Suprapubic skin (tissue), 4 donors: ENCODE results near the gene PPM1N. TPM values are rescaled to one million over a fixed set of nuclear protein-coding genes. Genes with fewer than 3 reads are reported as not detected.

ENCODE experiments used
- DNase-seq, 2 donors: peaks; one replicate each; pipeline ENCODE4 v3.0.0-alpha.2; 2019; ENCODE audit warnings: low spot score in 2 of 2
- H3K27ac ChIP-seq: fragments of 200-600 bp; sonication (generic); one replicate; pipeline ENCODE4 v1.5.1; 2019
- H3K27me3 ChIP-seq: fragments of 200-600 bp; sonication (generic); one replicate; pipeline ENCODE4 v1.5.1; 2019
- H3K36me3 ChIP-seq: fragments of 200-600 bp; sonication (generic); one replicate; pipeline ENCODE4 v1.5.1; 2019
- H3K4me1 ChIP-seq: fragments of 200-600 bp; sonication (generic); one replicate; pipeline ENCODE4 v1.5.1; 2019
- H3K4me3 ChIP-seq: fragments of 200-600 bp; sonication (generic); one replicate; pipeline ENCODE4 v1.5.1; 2019; ENCODE audit warnings: mild to moderate bottlenecking
- H3K9me3 ChIP-seq: fragments of 200-600 bp; sonication (generic); one replicate; pipeline ENCODE4 v1.5.1; 2019
- CTCF ChIP-seq, 2 donors: fragments of 200-600 bp in 1 of 2; fragments of 450-650 bp in 1 of 2; sonication (generic) in 1 of 2; IDR thresholded peaks; one replicate each; pipeline ENCODE4 v1.5.1; 2016 to 2019; ENCODE audit warnings: antibody characterized with exemption in 2 of 2, mild to moderate bottlenecking in 1 of 2, moderate library complexity in 1 of 2
- EP300 ChIP-seq: sonication (generic); formaldehyde crosslinking; IDR thresholded peaks from one replicate; pipeline ENCODE4 v1.6.1; 2017; ENCODE audit warnings: antibody characterized with exemption
- POLR2A ChIP-seq, 2 donors: fragments of 450-650 bp; IDR thresholded peaks; one replicate each; pipeline ENCODE4 v1.6.1; 2017; ENCODE audit warnings: antibody characterized with exemption in 2 of 2, mild to moderate bottlenecking in 2 of 2, moderate library complexity in 2 of 2
- POLR2AphosphoS5 ChIP-seq, 3 donors: sonication (generic); formaldehyde crosslinking; IDR thresholded peaks; one replicate each; pipeline ENCODE4 v1.6.1; 2017; ENCODE audit warnings: antibody characterized with exemption in 3 of 3
- WGBS: methylation state at CpG from one replicate; pipeline ENCODE4 v1.1.5; 2018; 5-methylcytosine and 5-hydroxymethylcytosine counted together
- total RNA-seq, 4 donors: library from RNA; depleted of rRNA; stranded (reverse); fragments of >200 nt; gene quantifications; one replicate each; pipeline ENCODE4 v1.1.0, GENCODE V29; 2016

Gene PPM1N
- total RNA-seq, 4 donors from 2014 or later: 2.9 to 6.3 (median 5.6) TPM

DNA sequence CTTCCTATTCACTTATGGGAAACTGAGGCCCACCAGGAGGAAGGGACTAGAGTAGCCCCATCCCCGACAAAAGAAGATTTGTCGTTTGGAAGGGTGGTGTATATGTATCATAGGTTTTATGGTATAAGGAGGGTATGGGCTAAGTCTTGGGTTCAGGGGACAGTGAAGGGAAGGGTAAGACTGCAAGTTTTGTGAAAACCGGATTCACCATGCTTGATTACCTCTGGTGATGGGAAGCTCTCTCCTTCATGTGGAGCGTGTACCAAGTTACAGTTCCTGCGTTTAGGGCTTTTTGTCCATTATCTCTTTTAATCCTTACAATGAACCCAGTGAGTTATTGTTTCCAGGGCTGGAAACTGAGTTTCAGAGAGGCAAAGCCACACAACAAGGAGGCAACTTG lies 12.8 kb downstream of the PPM1N start:
- DNase-seq: no peak
- Histone ChIP-seq H3K9me3 (no peaks in the 10 kb centered on the region), H3K36me3 (no peaks in the 10 kb centered on the region), H3K4me3 (no peak overlapping the region), H3K4me1 (peaks cover 67% of the 10 kb centered on the region), H3K27ac (no peak overlapping the region), H3K27me3 (no peaks in the 10 kb centered on the region)
- WGBS: 92% methylated on average over 5 of the region's 5 CpGs
- TF ChIP-seq POLR2AphosphoS5 (IDR thresholded peaks at IDR 0.05): no peak
- TF ChIP-seq CTCF (IDR thresholded peaks at IDR 0.05): no peak
- TF ChIP-seq EP300: no peak
- TF ChIP-seq POLR2A (IDR thresholded peaks at IDR 0.05): no peak

DNA sequence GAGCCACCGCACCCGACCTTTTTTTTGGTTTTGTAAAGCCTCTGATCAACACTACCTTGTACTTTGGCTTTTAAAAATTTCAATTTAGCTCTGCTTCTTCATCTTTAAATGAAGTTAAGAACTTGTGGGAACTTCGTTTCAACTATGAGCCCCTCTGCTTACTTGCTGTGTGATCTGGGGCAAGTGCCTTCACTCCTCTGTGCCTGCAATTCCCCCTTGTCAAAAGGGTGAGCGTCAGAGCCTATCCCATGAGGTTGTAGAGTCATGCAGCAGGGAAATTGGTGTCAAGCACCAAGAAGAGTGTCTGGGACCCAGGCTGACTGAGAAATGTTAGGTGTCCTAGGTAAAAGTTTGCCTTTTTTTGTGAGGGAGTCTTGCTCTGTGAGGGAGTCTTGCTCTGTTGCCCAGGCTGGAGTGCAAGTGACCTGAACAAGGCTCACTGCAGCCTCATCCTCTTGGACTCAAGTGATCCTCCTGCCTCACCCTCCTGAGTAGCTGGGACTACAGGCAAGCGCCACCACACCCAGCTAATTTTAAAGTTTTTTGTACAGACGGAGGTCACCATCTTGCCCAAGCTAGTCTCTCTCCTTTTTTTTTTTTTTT lies 14.7 kb downstream of the PPM1N start:
- H3K27me3 ChIP-seq: no peaks in the 10 kb centered on the region
- H3K4me1 ChIP-seq: peaks cover 59% of the 10 kb centered on the region
- H3K9me3 ChIP-seq: no peaks in the 10 kb centered on the region
- H3K4me3 ChIP-seq: no peak overlapping the region
- H3K27ac ChIP-seq: peak overlapping the region; percentile 17
- WGBS: 76% methylated on average over 6 of the region's 6 CpGs
- no peak for DNase-seq
- TF ChIP-seq POLR2A (IDR thresholded peaks at IDR 0.05) (no peak), POLR2AphosphoS5 (IDR thresholded peaks at IDR 0.05) (no peak)
- peaks cover 10% of the 10 kb centered on the region for H3K36me3 ChIP-seq

DNA sequence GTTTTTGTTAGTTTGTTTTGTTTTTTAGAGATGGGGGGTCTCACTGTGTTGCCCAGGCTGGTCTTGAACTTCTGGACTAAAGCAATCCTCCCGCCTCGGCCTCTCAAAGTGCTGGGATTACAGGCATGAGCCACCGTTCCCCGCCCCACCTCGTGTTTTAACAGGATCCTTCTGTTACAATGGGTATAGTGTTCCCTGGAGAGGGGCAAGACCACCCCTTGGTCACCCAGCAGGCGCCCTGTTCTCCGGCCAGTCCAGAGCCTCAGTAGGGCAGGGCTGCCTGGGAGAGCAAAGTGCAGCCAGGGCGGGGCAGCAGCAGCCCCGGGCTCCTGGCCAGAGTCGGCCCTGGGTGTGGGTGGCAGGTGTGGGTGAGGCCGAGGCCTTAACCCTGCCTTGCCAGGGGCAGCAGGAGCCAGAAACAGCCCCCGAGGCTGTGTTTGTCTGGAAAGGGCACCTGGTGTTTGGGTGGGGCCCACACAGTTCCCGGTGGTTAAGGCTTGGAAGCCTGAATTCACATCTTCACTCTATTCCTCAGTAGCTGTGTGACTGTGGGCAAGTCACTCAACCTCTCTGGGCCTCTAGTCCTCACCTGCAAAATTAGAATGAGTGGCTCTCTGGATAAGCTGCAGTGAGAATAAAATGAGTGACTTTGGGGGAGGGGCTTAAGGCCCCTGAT lies 16.3 kb downstream of the PPM1N start:
- Histone ChIP-seq H3K4me1 (peaks cover 44% of the 10 kb centered on the region), H3K27me3 (no peaks in the 10 kb centered on the region), H3K4me3 (no peak overlapping the region), H3K9me3 (no peaks in the 10 kb centered on the region), H3K36me3 (peaks cover 22% of the 10 kb centered on the region), H3K27ac (peak overlapping the region; percentile 63)
- no peak for DNase-seq
- 52% methylated on average over 5 of the region's 13 CpGs for WGBS
- TF ChIP-seq CTCF (IDR thresholded peaks at IDR 0.05) (no peak), EP300 (no peak), POLR2A (IDR thresholded peaks at IDR 0.05) (no peak), POLR2AphosphoS5 (IDR thresholded peaks at IDR 0.05) (no peak)

- Histone ChIP-seq H3K4me1 (peaks cover 37% of the 10 kb centered on the region), H3K27ac (peak overlapping the region; percentile 63), H3K4me3 (no peak overlapping the region), H3K9me3 (no peaks in the 10 kb centered on the region), H3K27me3 (no peaks in the 10 kb centered on the region), H3K36me3 (peaks cover 25% of the 10 kb centered on the region)
- 69% methylated on average over 9 of the region's 10 CpGs for WGBS
- DNase-seq: no peak
- TF ChIP-seq POLR2A (IDR thresholded peaks at IDR 0.05): no peak
- TF ChIP-seq CTCF (IDR thresholded peaks at IDR 0.05): no peak
- TF ChIP-seq EP300: no peak
Measured at GRCh38 chr19:45515081-45515624, 16.9 kb downstream of the PPM1N start.

GRCh38 chr19:45515807-45516401 lies 17.7 kb downstream of the PPM1N start:
- DNase-seq: no peak
- Histone ChIP-seq H3K4me3 (no peak overlapping the region), H3K36me3 (peaks cover 32% of the 10 kb centered on the region), H3K27me3 (no peaks in the 10 kb centered on the region), H3K27ac (no peak overlapping the region), H3K4me1 (peaks cover 39% of the 10 kb centered on the region), H3K9me3 (no peaks in the 10 kb centered on the region)
- 74% methylated on average over 6 of the region's 9 CpGs for WGBS
- no peak for TF ChIP-seq CTCF (IDR thresholded peaks at IDR 0.05)
- no peak for TF ChIP-seq POLR2A (IDR thresholded peaks at IDR 0.05)
- TF ChIP-seq EP300: no peak
- no peak for TF ChIP-seq POLR2AphosphoS5 (IDR thresholded peaks at IDR 0.05)
